Measurements from ENCODE around the gene RXRG. TPM values are rescaled to one million over a fixed set of nuclear protein-coding genes. Genes with fewer than 3 reads are reported as not detected.

RXRG gene
- total RNA-seq, 1 experiment from 2014 or later, result not detected

DNA sequence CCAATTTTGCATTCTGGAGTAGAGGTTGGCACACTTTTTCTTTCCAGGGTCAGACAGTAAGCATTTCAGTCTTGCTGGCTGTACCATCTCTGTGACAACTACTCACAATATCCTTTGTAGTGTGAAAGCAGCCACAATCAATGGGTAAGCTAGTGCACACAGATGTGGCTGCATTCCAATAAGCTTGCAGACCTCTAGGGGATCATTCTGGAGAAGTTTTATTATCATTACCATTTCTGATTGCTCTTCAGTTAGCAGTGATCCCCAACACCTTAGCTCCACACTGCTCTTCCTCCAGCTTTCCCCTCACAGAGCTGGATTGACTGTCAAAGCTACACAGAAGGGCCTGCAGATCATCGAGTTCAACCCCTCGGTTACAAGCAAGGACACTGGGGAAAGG lies 9.1 kb downstream of the RXRG start:
- no CpG with 5 or more reads among the region's 2 CpGs for WGBS (ENCODE audit: extremely low coverage, insufficient read length, low lambda C conversion rate)
- no peak overlapping the region for H2AFZ ChIP-seq (ENCODE audit: low read length)
- DNase-seq, result no peak
- no peak overlapping the region; the same call in 1 of the 2 replicates for H3K14ac ChIP-seq (ENCODE audit: insufficient read depth, low read length)
- no peak overlapping the region for H4K5ac ChIP-seq (ENCODE audit: insufficient read length, low read depth, low read length)
- peaks cover 22% of the 10 kb centered on the region for H3K27me3 Mint-ChIP-seq (ENCODE audit: low read depth)
- H3K9me3 ChIP-seq (ENCODE audit: control insufficient read depth, low read depth, low read length), result no peaks in the 10 kb centered on the region
- no peak overlapping the region for H3T11ph ChIP-seq (ENCODE audit: low read length)
- no peak overlapping the region for H3K4ac ChIP-seq (ENCODE audit: low read depth, low read length)
- no peak overlapping the region for H2BK12ac ChIP-seq (ENCODE audit: insufficient read length, low read depth, low read length)
- H3K4me3 Mint-ChIP-seq, result no peak overlapping the region
- H3K4me1 ChIP-seq (ENCODE audit: insufficient read depth, low read length), result no peaks in the 10 kb centered on the region
- H4K91ac ChIP-seq (ENCODE audit: insufficient read length, low read depth, low read length), result no peak overlapping the region
- no peak overlapping the region for H3K23ac ChIP-seq (ENCODE audit: insufficient read length, low read depth, low read length)
- no peak overlapping the region for H3K56ac ChIP-seq (ENCODE audit: insufficient read length, low read depth, low read length)
- H3K4me2 ChIP-seq (ENCODE audit: insufficient read depth, insufficient read length, low read length), result no peak overlapping the region
- H2BK15ac ChIP-seq (ENCODE audit: low read depth, low read length), result no peak overlapping the region
- no peak overlapping the region for H2AK5ac ChIP-seq (ENCODE audit: insufficient read length, low read length)
- H3K18ac ChIP-seq (ENCODE audit: insufficient read length, low read depth, low read length), result no peak overlapping the region
- peaks cover 2 to 7% of the 10 kb centered on the region in 2 experiments; a peak in 3 of 4 replicates for H3K4me1 Mint-ChIP-seq
- no peaks in the 10 kb centered on the region; the same call in 1 of the 2 replicates for H3K27me3 ChIP-seq (ENCODE audit: insufficient read depth, low read length)
- H2BK20ac ChIP-seq (ENCODE audit: low read depth, low read length, poor library complexity, severe bottlenecking), result no peak overlapping the region
- peak overlapping the region in 1 of 3 experiments; percentile 44; a peak in 1 of 7 replicates for H3K27ac Mint-ChIP-seq
- TF ChIP-seq, protein P1, sequence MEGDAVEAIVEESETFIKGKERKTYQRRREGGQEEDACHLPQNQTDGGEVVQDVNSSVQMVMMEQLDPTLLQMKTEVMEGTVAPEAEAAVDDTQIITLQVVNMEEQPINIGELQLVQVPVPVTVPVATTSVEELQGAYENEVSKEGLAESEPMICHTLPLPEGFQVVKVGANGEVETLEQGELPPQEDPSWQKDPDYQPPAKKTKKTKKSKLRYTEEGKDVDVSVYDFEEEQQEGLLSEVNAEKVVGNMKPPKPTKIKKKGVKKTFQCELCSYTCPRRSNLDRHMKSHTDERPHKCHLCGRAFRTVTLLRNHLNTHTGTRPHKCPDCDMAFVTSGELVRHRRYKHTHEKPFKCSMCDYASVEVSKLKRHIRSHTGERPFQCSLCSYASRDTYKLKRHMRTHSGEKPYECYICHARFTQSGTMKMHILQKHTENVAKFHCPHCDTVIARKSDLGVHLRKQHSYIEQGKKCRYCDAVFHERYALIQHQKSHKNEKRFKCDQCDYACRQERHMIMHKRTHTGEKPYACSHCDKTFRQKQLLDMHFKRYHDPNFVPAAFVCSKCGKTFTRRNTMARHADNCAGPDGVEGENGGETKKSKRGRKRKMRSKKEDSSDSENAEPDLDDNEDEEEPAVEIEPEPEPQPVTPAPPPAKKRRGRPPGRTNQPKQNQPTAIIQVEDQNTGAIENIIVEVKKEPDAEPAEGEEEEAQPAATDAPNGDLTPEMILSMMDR (conservative IDR thresholded peaks at IDR 0.05), result no peak
- no peaks in the 10 kb centered on the region for H3K36me3 Mint-ChIP-seq (ENCODE audit: insufficient read depth in 1 of 3, low read depth in 3 of 3)
- no peak overlapping the region for H4K8ac ChIP-seq (replicated peaks; ENCODE audit: insufficient read length, low read depth, low read length)
- no peak overlapping the region for H2BK120ac ChIP-seq (ENCODE audit: low read depth, low read length, poor library complexity, severe bottlenecking)
- H3K79me1 ChIP-seq (ENCODE audit: insufficient read depth, low read depth, low read length, poor library complexity, severe bottlenecking), result no peaks in the 10 kb centered on the region
- H3K9me3 Mint-ChIP-seq, result no peaks in the 10 kb centered on the region
- no peaks in the 10 kb centered on the region for H3K23me2 ChIP-seq (ENCODE audit: insufficient read length, low read depth, low read length, poor library complexity, severe bottlenecking)
- no peaks in the 10 kb centered on the region for H4K20me1 ChIP-seq (ENCODE audit: control insufficient read depth, insufficient read depth, insufficient read length)
- H3K79me2 ChIP-seq (ENCODE audit: insufficient read depth, low read length), result no peaks in the 10 kb centered on the region
- no peak overlapping the region for H3K27ac ChIP-seq (ENCODE audit: insufficient read length, low read depth, low read length)
- H2BK5ac ChIP-seq (ENCODE audit: insufficient read length, low read length), result no peak overlapping the region
- no peak overlapping the region for H3K9ac ChIP-seq (ENCODE audit: extremely low read depth, insufficient read length, low read length)

Measured in H9 (cell line).